GM21723 (cell line): ENCODE data around the gene ARFGAP1.

Experiments used
- ATAC-seq: cut with Tn5 transposase; IDR thresholded peaks from one replicate; pipeline ENCODE4 v1.9.1; 2021; ENCODE audit warnings: mild to moderate bottlenecking, moderate library complexity; ENCODE audit not compliant: unreplicated experiment

ARFGAP1 gene

GRCh38 chr20:63306673-63307537 lies 34.3 kb downstream of the ARFGAP1 start:
- ATAC-seq: no peak

GRCh38 chr20:63307538-63308217 lies 35.1 kb downstream of the ARFGAP1 start:
- no peak for ATAC-seq

GRCh38 chr20:63308218-63308911 lies 35.8 kb downstream of the ARFGAP1 start:
- no peak for ATAC-seq

- ATAC-seq: no peak
Observed at GRCh38 chr20:63309261-63310071, 36.9 kb downstream of the ARFGAP1 start.

GRCh38 chr20:63310265-63310991 lies 37.8 kb downstream of the ARFGAP1 start:
- no peak for ATAC-seq

GRCh38 chr20:63311186-63311832 lies 38.7 kb downstream of the ARFGAP1 start:
- no peak for ATAC-seq

- ATAC-seq: no peak
Observed at GRCh38 chr20:63311833-63312243, 39.2 kb downstream of the ARFGAP1 start.

- no peak for ATAC-seq
Observed at GRCh38 chr20:63312273-63312672, 39.7 kb downstream of the ARFGAP1 start.

- ATAC-seq: no peak
Observed at GRCh38 chr20:63312690-63313348, 40.2 kb downstream of the ARFGAP1 start.

- no peak for ATAC-seq
Observed at GRCh38 chr20:63313349-63314014, 40.9 kb downstream of the ARFGAP1 start.

GRCh38 chr20:63314015-63314471 lies 41.4 kb downstream of the ARFGAP1 start:
- no peak for ATAC-seq

- no peak for ATAC-seq
Observed at GRCh38 chr20:63314566-63315239, 42.1 kb downstream of the ARFGAP1 start.

- ATAC-seq: no peak
Observed at GRCh38 chr20:63315240-63315689, 42.7 kb downstream of the ARFGAP1 start.

- no peak for ATAC-seq
Observed at GRCh38 chr20:63315731-63316491, 43.3 kb downstream of the ARFGAP1 start.

- no peak for ATAC-seq
Observed at GRCh38 chr20:63316502-63316921, 43.9 kb downstream of the ARFGAP1 start.

GRCh38 chr20:63317061-63317460 lies 44.4 kb downstream of the ARFGAP1 start:
- ATAC-seq: no peak
